CD4-positive, alpha-beta T cell treated with Interferon alpha-2 for 1 hour (primary cell): Measurements from ENCODE around the gene LYZL1.
"Not testable (repeated sequence)": the region's sequence is repeated elsewhere in the genome, so short reads cannot be mapped to it uniquely, and the experiment has no call there.

Source experiments
- DNase-seq, 2 donors: peaks; one replicate each; pipeline ENCODE4 v3.0.0-alpha.2; 2020 to 2022

The LYZL1 gene

DNA sequence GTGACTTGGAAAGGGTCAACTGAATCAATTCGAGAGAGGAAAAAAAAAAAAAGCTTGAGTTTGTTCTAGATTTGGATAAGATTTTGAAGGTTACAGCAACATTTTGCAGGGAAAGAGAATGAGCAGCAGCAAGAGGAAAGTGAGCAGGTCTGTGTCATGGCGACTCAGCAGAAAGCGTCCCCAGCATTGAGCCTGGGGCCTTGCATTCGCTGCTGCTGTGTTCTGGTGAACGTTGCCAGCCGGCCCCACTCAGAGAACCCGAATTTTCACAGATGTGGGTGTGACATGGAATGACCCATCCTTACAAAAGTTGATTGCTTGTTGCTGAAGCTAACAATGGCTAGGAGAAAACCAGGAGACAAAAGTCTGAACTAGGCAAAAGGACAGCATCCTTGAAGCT is 21.6 kb downstream of the LYZL1 start:
- DNase-seq, result not testable (repeated sequence)

GRCh38 chr10:29313071-29313470 is 24.2 kb downstream of the LYZL1 start:
- DNase-seq, result no peak

GRCh38 chr10:29314726-29315125 is 25.9 kb downstream of the LYZL1 start:
- no peak for DNase-seq

DNA sequence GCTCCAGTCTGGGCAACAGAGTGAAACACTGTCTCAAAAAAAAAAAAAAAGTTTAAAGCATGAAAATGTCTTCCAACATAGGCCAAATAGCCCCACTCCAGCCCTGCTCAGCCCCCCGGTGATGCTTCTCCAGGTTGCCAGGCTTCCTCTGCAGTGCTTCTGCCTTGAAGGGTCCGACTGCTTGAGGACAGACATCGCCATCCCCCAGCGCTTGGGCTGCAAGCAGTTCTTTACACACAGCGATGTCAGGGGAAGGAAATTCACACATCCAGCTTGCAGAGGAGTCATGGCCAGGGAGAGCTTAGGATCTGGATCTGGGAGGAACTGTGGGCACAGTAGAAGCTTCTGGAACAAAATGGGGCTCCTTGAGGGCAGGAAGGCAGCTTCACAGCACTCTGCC is 26.9 kb downstream of the LYZL1 start:
- no peak for DNase-seq

DNA sequence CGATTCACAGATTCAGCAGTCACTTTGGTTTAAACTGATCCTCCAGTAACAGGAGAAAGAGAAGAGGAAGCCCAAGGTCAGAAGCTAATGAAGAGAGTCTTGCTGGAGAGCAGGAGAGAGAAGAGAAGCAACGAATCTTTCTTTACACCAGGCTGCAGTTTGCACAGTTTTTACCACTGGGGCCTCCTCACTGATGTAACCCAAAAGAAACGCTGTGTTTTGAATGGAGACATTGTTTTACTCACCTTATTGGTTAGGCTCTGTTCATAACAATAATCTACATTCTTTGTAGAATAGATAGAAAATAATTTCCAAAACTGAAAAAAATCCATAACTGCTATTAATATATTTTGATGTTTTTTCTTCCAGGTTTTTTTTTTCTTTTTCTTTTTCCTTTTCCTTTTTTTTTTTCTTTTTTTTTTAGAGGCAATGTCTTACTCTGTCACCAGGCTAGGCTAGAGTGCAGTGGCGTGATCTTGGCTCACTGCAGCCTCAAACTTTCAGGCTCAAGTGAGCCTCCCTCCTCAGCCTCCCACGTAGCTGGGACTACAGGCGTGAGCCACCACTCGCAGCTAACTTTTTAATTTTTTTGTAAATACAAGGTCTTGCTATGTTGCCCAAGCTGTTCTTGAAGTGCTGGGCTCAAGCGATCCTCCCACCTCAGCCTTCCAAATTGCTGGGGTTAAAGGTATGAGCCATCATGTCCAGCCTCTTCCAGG is 27.6 kb downstream of the LYZL1 start:
- DNase-seq, result no peak

- no peak for DNase-seq
Measured at GRCh38 chr10:29317027-29317420, 28.2 kb downstream of the LYZL1 start.

- no peak for DNase-seq
Measured at GRCh38 chr10:29317423-29318021, 28.7 kb downstream of the LYZL1 start.

- DNase-seq, result peak in 1 of 2 donors; percentile 3
Measured at GRCh38 chr10:29318141-29319071, 29.5 kb downstream of the LYZL1 start.

- DNase-seq, result no peak
Measured at GRCh38 chr10:29319205-29319781, 30.4 kb downstream of the LYZL1 start.

- not testable (repeated sequence) for DNase-seq
Measured at GRCh38 chr10:29320680-29321121, 31.8 kb downstream of the LYZL1 start.

DNA sequence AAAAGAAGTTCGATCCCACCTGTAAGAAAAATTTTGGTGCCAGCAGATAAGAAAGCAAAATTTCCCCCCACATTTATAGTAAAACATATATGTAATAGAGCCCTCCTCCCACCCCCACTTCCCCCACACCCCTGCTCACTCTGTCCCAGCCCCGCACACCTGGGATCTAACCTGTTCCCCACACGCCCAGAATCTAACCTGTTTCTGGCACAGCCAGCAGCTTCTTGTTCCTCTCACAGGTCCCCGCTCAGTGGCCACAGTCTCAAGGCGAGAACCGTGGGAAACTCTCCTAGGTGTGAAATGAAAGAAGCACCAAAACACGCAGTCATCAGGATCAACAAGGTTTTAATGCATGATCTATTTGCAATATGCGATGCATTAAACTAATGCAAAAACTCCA is 32.8 kb downstream of the LYZL1 start:
- no peak for DNase-seq

GRCh38 chr10:29322918-29323317 is 34.0 kb downstream of the LYZL1 start:
- no peak for DNase-seq

DNA sequence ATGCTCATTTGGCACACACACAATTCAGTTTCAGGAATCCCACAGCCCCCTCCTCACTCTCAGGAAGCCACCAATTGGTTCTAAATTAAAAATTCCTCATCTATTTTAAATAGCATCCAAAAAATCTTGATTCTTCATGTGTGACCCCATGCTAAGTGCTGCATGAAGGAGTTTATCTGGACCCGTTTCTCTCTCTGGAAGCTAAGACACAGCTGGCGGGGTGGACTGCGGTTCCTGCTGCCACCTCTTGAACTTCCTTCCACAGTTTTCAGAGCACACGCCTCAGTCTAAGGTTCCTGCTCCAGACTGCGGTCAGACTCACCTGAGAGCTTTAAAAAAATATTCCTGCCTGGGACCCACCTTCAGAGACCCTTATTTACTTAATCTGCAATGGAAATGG is 34.5 kb downstream of the LYZL1 start:
- no peak for DNase-seq

DNA sequence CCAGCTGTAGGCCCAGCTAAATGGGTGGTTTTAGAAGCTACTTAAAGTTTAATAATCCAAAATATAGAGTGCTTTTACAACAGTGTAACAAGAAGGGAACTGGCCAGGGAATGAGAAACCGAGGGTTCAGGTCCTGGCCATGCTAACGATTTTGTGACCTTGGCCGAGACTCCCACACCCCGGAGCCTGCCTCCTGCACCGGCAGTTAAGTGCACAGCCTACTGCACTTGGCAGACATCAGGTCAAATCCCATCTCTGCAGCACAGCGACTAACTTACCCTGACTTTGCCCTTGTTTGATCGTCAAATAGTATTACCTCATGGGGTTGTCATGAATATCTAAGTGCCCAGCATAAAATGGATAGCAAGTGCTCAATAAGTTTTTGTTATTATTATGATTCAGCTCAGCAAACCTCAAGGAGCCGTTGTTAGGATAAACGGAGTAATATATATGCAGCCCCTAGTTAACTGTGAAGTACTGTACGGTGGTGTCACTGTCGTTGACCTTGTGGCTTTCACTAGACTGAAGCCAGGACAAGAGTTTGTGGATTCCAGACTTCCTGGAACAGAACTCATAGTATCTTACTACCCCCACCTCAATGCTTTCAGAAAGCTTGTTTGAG is 35.5 kb downstream of the LYZL1 start:
- no peak for DNase-seq

DNA sequence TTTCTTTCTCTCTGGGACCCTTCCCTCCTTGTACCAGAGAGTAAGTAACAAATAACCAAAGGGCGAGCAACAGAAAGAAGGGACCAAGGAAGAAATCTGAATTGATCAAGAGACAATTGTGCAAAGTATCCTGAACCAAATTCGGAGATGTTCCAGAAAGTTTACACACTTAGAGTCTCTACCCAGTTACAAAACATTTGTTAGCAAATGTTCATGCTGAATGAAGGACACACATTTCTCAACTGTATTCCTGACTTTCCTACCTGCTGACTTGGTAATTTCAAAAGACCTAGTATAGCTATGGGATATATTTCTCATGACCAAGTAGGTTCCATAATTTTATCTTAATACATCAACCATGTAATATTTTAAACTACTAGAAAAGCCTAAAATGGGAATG is 37.4 kb downstream of the LYZL1 start:
- DNase-seq, result no peak

DNA sequence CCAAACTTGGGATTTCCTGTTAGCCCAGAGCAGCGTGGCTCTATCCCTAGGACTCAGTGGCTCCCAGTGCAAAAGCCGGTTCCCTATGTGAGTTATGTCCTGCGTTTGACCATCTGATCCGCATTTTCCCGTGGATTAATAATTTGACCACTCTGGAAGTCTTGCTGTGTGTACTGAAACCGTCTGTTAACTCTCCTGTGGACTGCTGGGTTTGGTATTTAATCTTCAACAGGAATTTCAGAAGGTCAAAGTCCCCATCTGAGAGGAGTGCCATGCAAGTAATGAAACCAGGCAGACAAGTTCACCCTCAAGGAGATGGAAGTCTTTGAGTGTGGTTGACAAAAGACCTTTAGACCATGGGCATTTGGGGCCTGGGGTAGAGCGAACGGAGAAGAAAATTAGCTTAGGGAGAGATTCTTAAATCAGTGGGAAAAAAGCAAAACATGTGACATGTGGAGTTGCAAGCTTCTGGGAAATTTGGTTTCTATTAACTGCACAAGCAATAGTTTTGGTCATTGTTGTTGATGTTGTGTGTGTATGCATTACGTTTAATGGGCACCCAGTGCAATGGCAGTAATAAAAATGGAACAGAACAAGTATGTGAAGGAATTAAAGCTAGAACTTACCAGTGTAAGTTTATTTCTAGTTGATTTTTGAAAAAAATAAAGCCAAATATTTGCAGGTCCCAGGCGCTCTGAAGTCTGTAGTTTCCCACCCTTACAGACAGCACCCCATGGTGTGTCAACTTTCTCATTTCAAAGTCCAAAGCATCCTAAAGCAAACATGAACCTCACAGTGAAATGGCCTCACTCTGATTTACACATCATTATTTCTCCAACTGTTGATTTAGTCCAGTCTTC is 38.2 kb downstream of the LYZL1 start:
- no peak for DNase-seq

- no peak for DNase-seq
Measured at GRCh38 chr10:29327746-29328102, 38.9 kb downstream of the LYZL1 start.

DNA sequence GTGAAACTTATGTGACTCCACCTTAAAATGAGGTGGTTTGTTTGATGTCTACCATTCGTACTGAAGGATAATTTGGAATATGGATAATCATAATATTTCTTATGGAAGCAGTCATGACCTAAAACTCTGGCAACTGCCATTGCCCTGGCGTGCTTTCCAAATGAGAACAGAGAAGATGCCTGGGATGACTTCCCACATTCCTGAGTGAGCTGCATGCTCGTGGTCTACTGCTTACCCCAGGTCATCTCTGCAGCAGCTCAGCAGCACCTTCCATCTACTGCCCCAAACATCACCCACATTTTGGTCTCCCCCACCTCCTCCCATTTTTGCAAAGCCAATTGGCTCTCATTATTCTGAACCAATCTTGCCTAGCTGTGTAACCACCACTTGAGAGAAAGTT is 40.1 kb downstream of the LYZL1 start:
- DNase-seq, result no peak

DNA sequence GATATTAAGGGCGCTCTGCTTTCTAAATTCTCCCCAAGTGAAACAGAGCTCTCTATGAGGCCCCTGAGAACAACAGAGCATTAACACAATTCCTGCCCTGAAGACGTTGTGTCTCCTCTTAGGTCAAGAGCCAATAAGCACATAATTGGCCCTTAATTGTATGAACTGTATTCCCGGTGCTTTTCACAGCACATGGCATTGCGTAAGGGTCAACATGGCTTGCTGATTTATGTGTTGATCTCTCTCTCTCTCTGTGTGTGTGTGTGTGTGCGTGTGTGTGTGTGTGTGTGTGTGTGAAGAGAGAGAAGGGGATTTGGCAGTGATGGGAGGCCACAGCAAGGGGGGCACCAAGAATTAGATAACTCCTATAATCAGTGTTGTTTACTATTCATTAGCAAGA is 40.5 kb downstream of the LYZL1 start:
- no peak for DNase-seq

DNA sequence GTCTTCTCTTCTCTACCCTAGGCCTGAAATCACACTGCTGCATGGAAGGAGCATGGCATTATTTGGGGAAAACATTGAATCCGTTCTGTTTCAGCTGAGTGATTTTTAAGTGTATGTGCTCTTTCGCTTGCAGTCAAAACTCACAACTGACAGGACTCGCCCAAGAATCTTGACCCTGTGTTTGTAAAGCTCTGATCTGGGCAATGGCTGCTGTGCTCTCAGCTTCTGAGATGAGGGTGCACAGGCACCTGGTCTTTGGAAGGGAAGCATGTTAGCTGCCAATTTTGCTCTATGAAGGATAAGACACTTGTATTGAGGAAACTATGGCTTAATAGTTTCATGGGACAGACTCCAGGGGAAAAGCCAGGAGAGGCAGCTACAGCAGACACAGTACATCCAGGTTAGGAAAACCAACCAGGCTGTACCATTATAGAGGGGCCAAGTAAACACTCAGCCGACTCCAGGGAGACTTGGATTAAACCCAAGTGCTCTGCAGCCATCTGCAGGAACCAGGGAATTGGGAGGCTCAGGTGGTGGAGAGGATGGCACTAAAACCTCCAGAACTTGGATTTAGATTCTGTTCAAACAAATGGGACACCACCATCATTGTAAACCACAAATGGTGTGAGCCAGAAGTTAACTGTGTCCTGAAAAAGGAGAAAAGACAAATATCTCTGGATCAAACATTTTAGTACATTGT is 43.3 kb downstream of the LYZL1 start:
- no peak for DNase-seq

DNA sequence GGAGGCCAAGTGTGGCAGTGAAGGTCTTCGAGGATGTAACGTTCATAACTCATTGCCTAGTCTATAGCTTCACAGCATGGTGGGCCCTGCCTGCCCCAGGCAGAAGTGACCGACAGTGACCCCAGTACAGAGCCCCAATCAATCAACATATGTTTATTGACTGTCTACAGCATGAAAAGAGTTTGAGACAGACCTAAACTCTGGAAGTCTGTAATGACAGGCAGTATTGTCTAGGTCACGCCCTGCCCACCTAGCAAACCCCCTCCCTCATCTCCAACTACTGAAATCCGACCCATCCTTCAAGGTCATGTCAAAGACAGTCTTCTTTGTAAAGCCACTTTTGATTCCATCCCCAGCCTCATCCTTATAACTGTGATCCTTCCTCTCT is 43.9 kb downstream of the LYZL1 start:
- no peak for DNase-seq
